NCI-H2227 treated with DMSO at 0.1 percent for 48 hours (cell line): ENCODE results near the gene CYP2B6.
"Not testable (repeated sequence)": the region's sequence is repeated elsewhere in the genome, so short reads cannot be mapped to it uniquely, and the experiment has no call there.

ENCODE experiments used
- DNase-seq: peaks from one replicate; lab custom pipeline; 2025; lab: John Stamatoyannopoulos, UW

The CYP2B6 gene

GRCh38 chr19:41031916-41032315, 40.8 kb downstream of the CYP2B6 start:
- no peak for DNase-seq

- DNase-seq, result not testable (repeated sequence)
Measured at GRCh38 chr19:41033324-41033723, 42.2 kb downstream of the CYP2B6 start.

DNA sequence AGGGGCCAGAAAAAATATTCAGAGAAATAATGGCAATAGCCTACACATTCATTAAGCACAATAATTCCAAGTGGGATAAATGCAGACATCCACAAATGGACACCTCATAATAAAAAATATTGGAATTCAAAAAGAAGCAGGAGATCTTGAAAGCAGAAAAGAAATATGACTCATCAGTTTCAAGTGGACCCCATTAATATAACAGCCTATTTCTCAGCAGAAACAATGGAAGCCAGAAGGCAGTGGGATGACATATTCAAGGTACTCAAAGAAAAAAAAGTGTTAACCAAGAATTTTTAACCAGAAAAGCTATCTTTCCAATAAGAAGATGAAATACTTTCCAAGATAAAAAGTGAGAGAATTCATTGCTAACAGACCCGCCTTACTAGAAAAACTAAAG, 48.7 kb downstream of the CYP2B6 start:
- DNase-seq, result no peak

GRCh38 chr19:41045095-41045494, 54.0 kb downstream of the CYP2B6 start:
- not testable (repeated sequence) for DNase-seq

DNA sequence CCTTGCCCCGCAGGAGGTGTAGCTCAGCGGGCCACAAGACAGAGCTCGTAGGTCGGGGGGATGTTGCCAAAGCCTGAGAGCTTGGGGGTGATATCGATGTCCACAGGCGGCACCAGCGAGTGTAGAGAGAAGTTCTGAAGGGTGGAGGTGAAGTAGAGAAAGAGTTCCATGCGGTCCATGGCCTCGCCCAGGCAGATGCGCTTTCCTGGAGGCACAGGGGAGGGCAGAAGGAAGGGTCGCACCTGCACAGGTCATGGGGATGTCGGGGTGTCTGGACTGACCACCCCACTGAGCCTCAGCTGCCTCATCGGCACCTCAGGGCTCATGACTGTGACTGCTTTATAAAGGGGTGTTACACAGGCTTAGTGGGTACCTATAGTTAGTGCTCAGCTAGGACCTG, 59.3 kb downstream of the CYP2B6 start:
- DNase-seq, result no peak

DNA sequence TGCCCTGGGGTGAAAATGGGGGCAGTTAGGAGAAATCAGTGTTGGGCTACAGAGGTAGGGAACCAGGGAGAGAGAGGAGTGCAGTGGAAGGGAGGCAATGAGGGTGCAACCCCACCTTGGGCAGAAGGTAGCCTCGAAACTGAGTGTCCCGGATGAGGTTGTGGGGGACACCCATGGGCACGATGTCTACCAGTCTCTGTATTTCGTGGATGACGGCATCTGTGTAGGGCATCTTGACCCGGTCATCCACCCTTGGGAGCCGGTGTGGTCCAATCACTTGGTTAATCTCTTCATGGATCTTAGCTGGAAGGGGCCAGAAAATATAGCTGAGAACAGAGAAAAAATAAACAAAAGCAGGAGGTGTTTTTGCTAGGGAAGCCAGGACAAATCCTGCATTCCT, 61.1 kb downstream of the CYP2B6 start:
- DNase-seq, result not testable (repeated sequence)

- DNase-seq, result not testable (repeated sequence)
Measured at GRCh38 chr19:41053331-41053730, 62.2 kb downstream of the CYP2B6 start.

- no peak for DNase-seq
Measured at GRCh38 chr19:41064974-41065569, 74.0 kb downstream of the CYP2B6 start.
